DMS53 (cell line): ENCODE measurements around the gene VPS9D1.

Source experiments
- DNase-seq: peaks from one replicate; lab custom pipeline; 2025; lab: John Stamatoyannopoulos, UW

Gene VPS9D1

DNA sequence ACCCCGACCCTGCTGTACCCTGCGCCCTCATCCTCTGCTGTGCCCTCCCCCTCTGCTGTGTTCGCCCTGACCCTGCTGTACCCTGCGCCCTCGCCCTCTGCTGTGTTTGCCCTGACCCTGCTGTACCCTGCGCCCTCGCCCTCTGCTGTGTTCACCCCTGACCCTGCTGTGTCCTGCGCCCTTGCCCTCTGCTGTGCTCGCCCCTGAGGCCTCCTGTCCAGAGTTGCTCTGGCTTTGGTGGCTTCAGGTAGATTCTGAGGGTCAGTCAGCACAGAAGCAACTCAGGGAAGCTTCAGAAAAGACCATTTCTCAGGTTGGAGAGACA is 12.2 kb upstream of the VPS9D1 start:
- DNase-seq = no peak

- DNase-seq = no peak
Measured at GRCh38 chr16:89732142-89732917, 11.6 kb upstream of the VPS9D1 start.

GRCh38 chr16:89730610-89731234 is 10.0 kb upstream of the VPS9D1 start:
- DNase-seq = no peak

DNA sequence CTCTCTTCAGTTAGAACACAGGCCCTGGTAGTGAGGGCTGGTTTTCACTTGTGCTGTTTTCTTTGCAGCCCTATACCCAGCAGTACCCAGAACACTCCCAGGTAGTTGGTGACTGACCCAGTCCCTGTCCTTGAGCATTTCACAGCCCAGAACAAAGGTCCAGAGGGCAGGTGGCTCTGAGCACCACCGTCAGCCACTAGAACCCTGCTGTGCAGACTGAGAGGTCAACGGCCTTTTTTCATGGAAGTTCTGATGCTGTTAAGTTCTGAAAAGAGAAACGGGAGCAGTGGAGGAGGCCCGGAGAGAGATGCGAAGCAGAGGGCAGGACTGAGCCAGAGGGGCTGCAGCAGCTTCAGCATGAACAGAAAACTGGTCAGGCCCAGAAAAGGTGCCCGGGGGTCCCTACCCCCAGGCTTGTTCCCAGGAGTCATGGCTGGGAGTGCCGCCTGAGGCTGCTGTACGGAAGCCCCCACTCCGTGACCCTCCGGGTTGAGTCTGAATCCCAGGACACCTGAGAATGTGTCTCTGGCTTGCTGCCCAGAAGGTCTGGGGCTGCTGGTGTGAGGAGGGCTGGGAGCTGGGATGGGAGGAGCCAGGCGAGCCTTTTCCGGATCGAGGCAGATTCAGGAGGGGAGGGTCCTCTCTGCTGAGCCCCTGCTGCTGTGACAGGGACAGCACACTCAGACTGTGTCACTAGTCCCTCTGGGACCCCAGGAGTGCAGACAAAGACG is 9.3 kb upstream of the VPS9D1 start:
- DNase-seq = no peak

- no peak for DNase-seq
Measured at GRCh38 chr16:89729293-89729692, 8.6 kb upstream of the VPS9D1 start.

GRCh38 chr16:89727406-89728120 is 6.9 kb upstream of the VPS9D1 start:
- DNase-seq = no peak

GRCh38 chr16:89723279-89724250 is 2.9 kb upstream of the VPS9D1 start:
- DNase-seq = no peak

DNA sequence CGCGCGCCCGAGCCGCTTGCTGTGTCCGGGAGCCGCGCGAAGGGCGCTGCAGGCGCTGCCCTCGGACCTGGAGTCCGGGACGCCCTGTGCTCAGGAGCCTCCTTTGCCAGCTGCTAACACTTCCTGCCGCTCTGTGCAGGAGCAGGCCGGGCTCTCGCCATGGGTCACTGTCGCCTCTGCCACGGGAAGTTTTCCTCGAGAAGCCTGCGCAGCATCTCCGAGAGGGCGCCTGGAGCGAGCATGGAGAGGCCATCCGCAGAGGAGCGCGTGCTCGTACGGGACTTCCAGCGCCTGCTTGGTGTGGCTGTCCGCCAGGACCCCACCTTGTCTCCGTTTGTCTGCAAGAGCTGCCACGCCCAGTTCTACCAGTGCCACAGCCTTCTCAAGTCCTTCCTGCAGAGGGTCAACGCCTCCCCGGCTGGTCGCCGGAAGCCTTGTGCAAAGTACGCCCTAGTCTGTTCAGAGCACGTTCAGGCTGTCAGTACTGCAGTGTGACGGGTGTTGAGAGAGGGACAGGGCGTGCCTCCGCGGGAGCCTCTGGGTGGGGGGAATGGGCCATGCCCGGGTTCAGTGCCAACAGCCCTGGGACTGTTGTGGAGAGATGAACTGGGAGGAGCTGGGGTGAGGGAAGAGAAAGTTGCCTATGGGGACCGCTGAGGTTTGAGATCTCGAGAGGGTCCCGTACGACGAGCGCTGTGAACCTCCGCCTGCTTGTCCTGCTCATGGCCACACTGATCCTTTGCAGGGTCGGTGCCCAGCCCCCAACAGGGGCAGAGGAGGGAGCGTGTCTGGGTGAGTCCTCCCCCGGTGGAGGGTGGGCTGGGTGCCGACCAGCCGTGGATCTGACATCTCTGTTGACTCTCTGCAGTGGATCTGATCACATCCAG is 1.9 kb upstream of the VPS9D1 start:
- DNase-seq = peak; percentile 74

- DNase-seq = peak; percentile 75
Measured at GRCh38 chr16:89721546-89722391, 1.1 kb upstream of the VPS9D1 start.

DNA sequence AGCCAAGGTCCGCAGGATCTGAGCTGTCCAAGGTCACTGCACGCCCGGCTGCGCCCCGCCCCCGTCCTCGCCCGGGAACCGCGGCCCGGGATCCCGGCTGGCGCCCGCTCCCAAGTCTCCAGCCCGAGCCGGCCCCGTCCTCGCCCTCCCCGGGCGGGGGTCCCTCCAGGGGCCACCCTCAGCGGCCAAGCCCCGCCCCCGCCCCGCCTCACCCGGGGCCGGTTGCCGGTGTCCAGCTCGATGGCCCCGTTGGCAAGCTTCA is 216 bp downstream of the VPS9D1 start:
- DNase-seq = peak; percentile 62

GRCh38 chr16:89717688-89718505 is 2.8 kb downstream of the VPS9D1 start:
- no peak for DNase-seq

GRCh38 chr16:89716916-89717687 is 3.6 kb downstream of the VPS9D1 start:
- DNase-seq = no peak

DNA sequence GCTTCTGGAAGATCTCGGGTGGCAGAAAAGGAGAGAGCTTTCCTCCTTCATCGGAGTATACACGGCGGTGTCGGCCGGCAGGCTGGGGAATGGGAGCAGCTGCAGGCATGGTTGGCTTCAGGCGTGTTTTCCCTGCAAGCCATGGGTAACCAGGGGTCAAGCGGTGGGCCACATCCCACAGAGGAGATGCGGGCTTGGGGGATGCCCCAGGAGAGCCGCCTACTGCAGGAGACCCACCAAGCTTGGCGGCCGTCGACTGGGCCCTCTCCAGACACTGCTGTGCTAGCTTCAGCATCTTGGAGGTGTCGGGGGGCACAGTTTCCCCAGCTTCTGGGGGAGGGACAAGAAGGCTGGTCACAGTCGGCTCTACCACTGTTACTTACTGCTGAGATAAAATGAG is 4.2 kb downstream of the VPS9D1 start:
- DNase-seq = no peak

DNA sequence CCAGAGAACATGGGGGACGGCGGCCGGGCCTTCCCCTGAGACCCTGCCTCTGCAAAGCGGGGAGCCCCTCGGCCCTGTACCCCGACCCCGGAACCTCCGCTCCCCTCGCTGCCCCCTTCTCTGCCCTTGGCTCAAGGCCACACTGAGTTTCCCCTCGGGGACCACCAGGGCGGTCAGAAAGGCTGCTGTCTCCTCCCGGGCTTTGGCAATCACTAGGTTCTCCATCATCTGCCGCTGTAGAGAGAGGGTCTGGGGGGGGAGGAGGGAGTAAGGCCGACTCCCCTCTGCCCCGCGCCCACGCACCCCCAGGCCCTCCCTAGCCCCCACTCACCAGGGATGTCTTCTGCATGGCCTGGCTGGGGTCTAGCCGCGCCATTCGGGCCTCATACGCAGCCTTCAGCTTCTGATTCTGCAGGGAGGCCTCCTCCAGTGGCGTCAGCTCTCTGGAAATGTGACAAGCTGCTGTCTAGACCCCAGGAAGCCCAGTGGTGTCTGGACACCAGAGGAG is 8.4 kb downstream of the VPS9D1 start:
- peak; percentile 25 for DNase-seq

GRCh38 chr16:89711601-89712273 is 9.0 kb downstream of the VPS9D1 start:
- DNase-seq = peak; percentile 77

DNA sequence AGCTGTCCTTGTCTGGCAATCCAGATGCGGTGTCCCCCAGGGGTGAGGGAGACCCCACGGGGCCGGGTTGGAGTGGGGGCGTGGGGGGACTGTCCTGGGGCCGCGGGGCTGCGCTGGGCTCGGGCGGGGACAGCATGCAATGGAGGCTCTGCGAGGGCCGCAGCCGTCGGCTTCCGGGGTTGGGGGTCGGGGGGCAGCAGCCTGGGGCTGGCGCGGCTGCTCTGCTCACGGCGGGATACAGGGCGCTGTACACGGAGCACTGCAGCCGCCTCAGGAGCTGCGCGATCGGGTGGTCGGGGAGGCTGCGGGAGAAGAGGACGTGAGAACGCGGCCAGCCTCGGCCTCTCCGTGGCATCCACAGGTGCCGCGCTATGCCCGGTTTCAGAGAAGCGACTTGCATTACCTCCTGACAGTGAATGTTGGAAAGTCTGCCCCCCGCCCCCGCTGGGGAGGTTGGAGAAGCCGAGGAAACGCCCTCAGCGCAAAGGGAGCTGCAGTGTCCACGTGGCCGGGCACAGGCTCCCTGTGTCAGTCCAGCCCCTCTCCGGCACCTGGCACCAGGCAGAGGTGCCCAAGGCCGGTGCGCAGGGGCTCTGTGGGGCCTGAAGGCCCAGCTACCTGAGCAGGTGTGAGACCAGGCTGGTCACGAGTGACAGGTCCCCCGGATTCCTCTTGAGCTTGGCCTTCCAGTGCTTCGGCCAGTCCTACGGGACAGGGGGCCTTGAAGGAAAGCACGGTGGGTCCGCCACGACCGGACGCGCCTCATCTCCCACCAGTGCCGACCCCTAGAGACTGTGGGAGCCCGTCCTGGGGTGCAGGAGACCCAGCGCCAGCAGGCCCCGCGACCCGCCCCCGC is 9.8 kb downstream of the VPS9D1 start:
- peak; percentile 30 for DNase-seq
